Activated CD8-positive, alpha-beta T cell treated with anti-CD3 and anti-CD28 coated beads for 36 hours (primary cell): ENCODE results near the gene PLA2G12A. TPM values are rescaled to one million over a fixed set of nuclear protein-coding genes. Genes with fewer than 3 reads are reported as not detected.
A peak's percentile ranks its signal among the peaks of the same experiment; 100 is the strongest.

Experiments
- ATAC-seq: fragments of 200-7000 bp; cut with Tn5 transposase; one replicate; pipeline ENCODE4 v1.10.0; 2021; ENCODE audit warnings: mild to moderate bottlenecking, moderate library complexity
- CTCF ChIA-PET: fragments of 350-600 bp; sonication (Branson Sonifier 250); formaldehyde crosslinking; loops from one replicate; lab custom pipeline; 2021; ENCODE audit warnings: antibody characterized with exemption; lab: Charles Lee
- POLR2A ChIA-PET: fragments of 350-600 bp; sonication (Branson Sonifier 250); formaldehyde crosslinking; loops from one replicate; lab custom pipeline; 2021; ENCODE audit warnings: antibody characterized with exemption; lab: Charles Lee
- DNase-seq: peaks from one replicate; pipeline ENCODE4 v3.0.0-alpha.2; 2020
- H3K27ac Mint-ChIP-seq: one replicate; pipeline ENCODE4 v1.8.0; 2021; ENCODE audit warnings: mild to moderate bottlenecking, mixed read lengths
- H3K27me3 Mint-ChIP-seq: one replicate; pipeline ENCODE4 v1.8.0; 2021; ENCODE audit warnings: mixed read lengths
- H3K36me3 Mint-ChIP-seq: one replicate; pipeline ENCODE4 v1.8.0; 2021; ENCODE audit warnings: low read depth, mixed read lengths
- H3K4me1 Mint-ChIP-seq: one replicate; pipeline ENCODE4 v1.8.0; 2021; ENCODE audit warnings: low read depth, mixed read lengths
- H3K4me3 Mint-ChIP-seq: one replicate; pipeline ENCODE4 v1.8.0; 2021; ENCODE audit warnings: mild to moderate bottlenecking, moderate library complexity, mixed read lengths
- H3K9me3 Mint-ChIP-seq: one replicate; pipeline ENCODE4 v1.8.0; 2021; ENCODE audit warnings: mixed read lengths
- CTCF ChIP-seq: fragments of 200-600 bp; IDR thresholded peaks from one replicate; pipeline ENCODE4 v1.8.0; 2022; ENCODE audit warnings: antibody characterized with exemption, mild to moderate bottlenecking
- intact Hi-C: fragments of 100-400 bp; cut with micrococcal nuclease; formaldehyde crosslinking; loops from one replicate; pipeline ENCODE4 v1.10.0; 2022
- total RNA-seq, 2 experiments: library from RNA; stranded (reverse); gene quantifications; one replicate each; pipeline ENCODE4 v1.2.3, GENCODE V29; 2021

The PLA2G12A gene
- total RNA-seq = 10 to 100 TPM; 32.0 to 35.6 TPM

DNA sequence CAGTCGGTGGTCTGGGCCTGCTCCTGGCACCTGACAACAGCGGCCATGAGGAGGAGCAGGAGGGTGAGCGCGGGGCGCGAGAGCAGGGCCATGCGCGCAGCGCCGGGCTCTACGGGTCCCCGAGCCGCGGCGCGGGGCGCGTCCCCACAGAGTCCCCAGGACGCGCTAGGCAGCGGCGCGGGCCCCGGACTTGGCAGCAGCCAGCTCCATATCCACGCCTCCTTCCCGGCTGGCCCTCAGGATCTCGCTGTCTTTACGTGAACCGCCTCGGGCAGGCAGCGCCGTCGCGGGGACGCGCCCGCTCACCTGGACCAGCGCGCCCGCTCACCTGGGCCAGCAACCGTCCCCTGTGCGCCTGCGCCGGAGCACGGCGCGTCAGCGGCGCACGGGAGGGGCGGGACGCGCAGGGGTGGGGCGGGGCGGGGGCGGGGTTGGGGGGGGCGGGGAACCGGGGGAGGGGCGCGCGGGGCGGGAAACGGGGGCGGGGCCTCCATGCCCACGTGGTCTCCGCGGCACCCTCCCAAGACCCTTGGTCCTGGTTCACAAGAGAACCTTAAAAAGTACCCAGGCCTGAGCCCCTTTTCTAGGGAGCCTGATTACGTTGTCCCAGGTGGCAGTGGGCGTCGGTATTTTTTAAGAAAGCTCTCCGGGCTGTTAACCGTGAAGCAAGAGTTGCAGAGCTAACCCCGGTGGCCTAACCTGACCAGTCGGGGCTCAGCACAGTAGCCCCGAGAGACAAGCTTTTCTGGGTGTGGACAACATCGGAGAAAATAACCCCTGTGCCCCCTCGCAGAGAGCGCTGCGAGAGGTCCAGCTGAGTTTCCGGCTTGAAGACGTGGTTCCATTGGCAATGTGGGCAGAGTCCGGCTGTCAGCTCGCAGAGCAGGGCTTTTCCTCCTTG is at the start of gene PLA2G12A:
Gene PLA2G12A (minus strand): TSS at position 353 of the 901 bp plus-strand sequence. CDS start 261 bp downstream, at position 92.
- Mint-ChIP-seq H3K36me3 (peaks cover 18% of the 10 kb centered on the region), H3K4me1 (peaks cover 19% of the 10 kb centered on the region), H3K9me3 (no peaks in the 10 kb centered on the region), H3K4me3 (peak within 1 kb of the TSS; percentile 90), H3K27ac (peak within 1 kb of the TSS; percentile 84), H3K27me3 (no peaks in the 10 kb centered on the region)
- ChIA-PET POLR2A (interaction anchor here (0.7 to 1.4 kb wide), 3 partner anchors 9 to 87 kb away, joined by 3 to 6 read pairs (median 3); no protein-coding TSS in a partner anchor), CTCF (interaction anchor here (1.5 to 1.9 kb wide), 3 partner anchors 28 to 296 kb away, joined by 3 to 8 read pairs (median 6); partner anchors contain the start of gene SEC24B)
- no peak for TF ChIP-seq CTCF
- ATAC-seq (peak; percentile 92), DNase-seq (peak; percentile 65)
- intact Hi-C loops = no loop called here

DNA sequence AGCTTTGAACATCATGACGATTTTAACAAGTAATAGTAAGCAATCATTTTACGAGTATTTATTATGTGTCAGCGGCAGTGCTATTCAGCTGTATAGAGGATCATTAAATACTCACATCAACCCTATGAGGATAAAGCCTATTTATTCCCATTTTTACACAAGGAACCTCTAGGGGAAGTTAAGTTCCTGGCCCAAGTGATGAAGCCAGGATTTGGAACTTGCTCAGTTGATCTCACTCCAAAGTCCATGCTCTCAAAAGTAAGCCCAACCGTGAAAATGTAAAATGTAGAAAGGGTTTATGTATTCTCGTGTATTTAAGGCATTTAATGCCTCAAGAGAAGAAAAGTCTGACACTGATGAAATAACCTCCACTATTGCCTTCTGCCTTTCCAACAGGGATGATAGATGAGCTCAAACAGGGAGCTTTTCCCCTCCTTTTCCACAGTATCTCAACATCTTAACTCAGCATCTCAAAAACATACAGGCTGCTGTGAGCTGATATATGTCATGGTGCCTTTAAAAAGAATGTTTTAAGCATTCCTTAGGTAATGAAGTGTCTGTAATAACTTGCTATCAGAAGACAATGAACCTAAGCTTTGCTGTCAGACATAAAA is 35.0 kb upstream of the PLA2G12A start:
- Mint-ChIP-seq H3K4me1 (peaks cover 10% of the 10 kb centered on the region), H3K27ac (no peak overlapping the region), H3K4me3 (no peak overlapping the region), H3K36me3 (no peaks in the 10 kb centered on the region), H3K9me3 (no peaks in the 10 kb centered on the region), H3K27me3 (peaks cover 7% of the 10 kb centered on the region)
- ATAC-seq (no peak), DNase-seq (no peak)
- intact Hi-C loops = no loop called here
- ChIA-PET POLR2A (no interaction called here), CTCF (interaction anchor here (0.9 kb wide), 1 partner anchor 10 kb away, joined by 3 read pairs; no protein-coding TSS in a partner anchor)
- no peak for TF ChIP-seq CTCF

DNA sequence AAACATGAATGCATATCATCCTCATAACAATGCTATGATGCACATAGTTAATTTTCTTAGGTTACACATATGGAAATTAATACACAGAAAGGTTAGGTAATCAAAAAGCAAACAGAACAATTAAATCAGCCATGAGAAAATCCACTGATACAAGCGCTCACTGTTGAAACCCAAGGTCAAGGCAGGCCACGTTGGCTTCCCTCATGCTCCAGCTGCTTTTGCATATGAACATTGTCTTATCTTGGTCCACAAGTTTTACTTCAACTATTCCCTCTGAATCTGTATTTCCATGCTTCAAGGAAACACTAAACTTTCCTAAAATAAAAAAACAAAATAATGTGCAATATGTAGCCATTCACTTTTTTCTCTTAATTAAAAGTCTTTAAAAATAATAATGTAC is 34.5 kb upstream of the PLA2G12A start:
- intact Hi-C loops = no loop called here
- Mint-ChIP-seq H3K4me1 (peaks cover 10% of the 10 kb centered on the region), H3K36me3 (no peaks in the 10 kb centered on the region), H3K4me3 (no peak overlapping the region), H3K27me3 (peaks cover 8% of the 10 kb centered on the region), H3K9me3 (no peaks in the 10 kb centered on the region), H3K27ac (no peak overlapping the region)
- ChIA-PET POLR2A (no interaction called here), CTCF (interaction anchor here (0.9 kb wide), 1 partner anchor 9 kb away, joined by 3 read pairs; no protein-coding TSS in a partner anchor)
- no peak for TF ChIP-seq CTCF
- ATAC-seq (no peak), DNase-seq (no peak)

DNA sequence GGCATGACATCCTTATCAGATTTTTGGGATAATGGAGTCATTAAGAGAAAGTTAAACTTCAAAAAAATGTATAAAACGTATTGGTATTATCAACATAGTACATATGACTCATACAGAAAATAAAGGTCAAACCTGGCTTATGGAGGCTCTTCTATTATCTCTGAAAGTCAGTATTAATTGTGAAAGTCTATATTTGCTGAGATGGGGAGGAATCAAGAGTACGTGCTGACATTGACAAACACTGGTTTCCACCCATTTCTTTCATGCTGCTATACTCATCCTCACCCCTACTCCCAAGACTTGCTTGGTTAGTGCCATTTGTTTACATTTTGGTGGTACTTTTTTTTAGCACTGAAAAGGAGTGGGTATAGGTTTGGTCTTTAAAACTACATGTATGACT is 30.8 kb upstream of the PLA2G12A start:
- no peaks in the 10 kb centered on the region for H3K36me3 Mint-ChIP-seq
- peak; percentile 84 for ATAC-seq
- no peak for TF ChIP-seq CTCF
- peaks cover 10% of the 10 kb centered on the region for H3K4me1 Mint-ChIP-seq
- POLR2A ChIA-PET = no interaction called here
- H3K27me3 Mint-ChIP-seq = peaks cover 8% of the 10 kb centered on the region
- CTCF ChIA-PET = no interaction called here
- intact Hi-C loops = no loop called here
- DNase-seq = no peak
- no peaks in the 10 kb centered on the region for H3K9me3 Mint-ChIP-seq
- no peak overlapping the region for H3K4me3 Mint-ChIP-seq
- H3K27ac Mint-ChIP-seq = no peak overlapping the region
